Smooth muscle cell (in vitro differentiated cells): ENCODE measurements around the gene GDPD5. TPM values are rescaled to one million over a fixed set of nuclear protein-coding genes. Genes with fewer than 3 reads are reported as not detected.

Experiments used
- DNase-seq: peaks from one replicate; lab custom pipeline; 2025; ENCODE audit not compliant: unreplicated experiment; lab: John Stamatoyannopoulos, UW
- H2AFZ ChIP-seq: fragments of 200-600 bp; sonication (generic); 2 replicates; pipeline ENCODE4 v1.6.0; 2016; ENCODE audit warnings: antibody characterized with exemption, low read depth, mild to moderate bottlenecking
- H3F3A ChIP-seq: fragments of 200-600 bp; sonication (generic); 2 replicates; pipeline ENCODE4 v1.6.0; 2017; ENCODE audit warnings: antibody characterized with exemption, low read depth
- H3K27ac ChIP-seq: fragments of 200-600 bp; sonication (generic); 2 replicates; pipeline ENCODE4 v1.5.1; 2016; ENCODE audit warnings: low read depth, mild to moderate bottlenecking
- H3K27me3 ChIP-seq: fragments of 200-600 bp; sonication (generic); 2 replicates; pipeline ENCODE4 v1.6.1; 2016; ENCODE audit warnings: low read depth, mild to moderate bottlenecking
- H3K36me3 ChIP-seq: fragments of 200-600 bp; sonication (generic); 2 replicates; pipeline ENCODE4 v1.5.1; 2016; ENCODE audit warnings: low read depth
- H3K4me1 ChIP-seq: fragments of 200-600 bp; sonication (generic); 2 replicates; pipeline ENCODE4 v1.5.1; 2016; ENCODE audit warnings: low read depth
- H3K4me2 ChIP-seq: fragments of 200-600 bp; sonication (generic); 2 replicates; pipeline ENCODE4 v1.6.0; 2016; ENCODE audit warnings: mild to moderate bottlenecking
- H3K4me3 ChIP-seq: fragments of 200-600 bp; sonication (generic); 2 replicates; pipeline ENCODE4 v1.5.1; 2016; ENCODE audit warnings: mild to moderate bottlenecking
- H3K79me2 ChIP-seq: fragments of 200-600 bp; sonication (generic); 2 replicates; pipeline ENCODE4 v1.6.0; 2016; ENCODE audit warnings: low read depth, mild to moderate bottlenecking
- H3K9ac ChIP-seq: fragments of 200-600 bp; sonication (generic); 2 replicates; pipeline ENCODE4 v1.6.0; 2016; ENCODE audit warnings: low read depth
- H3K9me3 ChIP-seq: fragments of 200-600 bp; sonication (generic); replicated peaks from 2 replicates; pipeline ENCODE4 v1.5.1; 2016; ENCODE audit warnings: low read depth
- H4K20me1 ChIP-seq: fragments of 200-600 bp; sonication (generic); 2 replicates; pipeline ENCODE4 v1.6.0; 2016; ENCODE audit warnings: low read depth
- CTCF ChIP-seq: fragments of 200-600 bp; sonication (generic); IDR thresholded peaks from 2 replicates; pipeline ENCODE4 v1.5.1; 2017; ENCODE audit warnings: borderline replicate concordance, mild to moderate bottlenecking, antibody characterized with exemption; ENCODE audit not compliant: insufficient read depth, poor library complexity, severe bottlenecking
- WGBS: methylation state at CpG from one replicate; pipeline ENCODE4 v1.1.7; 2016; ENCODE audit warnings: low lambda C conversion rate; 5-methylcytosine and 5-hydroxymethylcytosine counted together
- polyA plus RNA-seq: library from polyadenylated mRNA; unstranded; fragments of >200 nt; fragmentation: Nextera tagmentation; extraction: Ambion mirVana; gene quantifications from 2 replicates; pipeline ENCODE4 v1.2.1, GENCODE V29; 2016
- total RNA-seq: library from RNA; depleted of rRNA; stranded (reverse); fragments of >200 nt; gene quantifications from 2 replicates; pipeline ENCODE4 v1.2.3, GENCODE V29; 2014

The GDPD5 gene
- total and polyA plus RNA-seq, 2 experiments from 2014 or later, result 2.3 to 5.8 TPM

- 67% methylated on average over 45 of the region's 46 CpGs for WGBS
- DNase-seq, result no peak
- peak; percentile 56 for TF ChIP-seq CTCF
- Histone ChIP-seq H3K27ac (no peak overlapping the region), H3K36me3 (no peaks in the 10 kb centered on the region), H3K9me3 (no peaks in the 10 kb centered on the region), H4K20me1 (no peaks in the 10 kb centered on the region), H3K79me2 (no peaks in the 10 kb centered on the region), H2AFZ (no peak overlapping the region), H3K4me1 (no peaks in the 10 kb centered on the region), H3K4me3 (no peak overlapping the region), H3K4me2 (no peak overlapping the region), H3K27me3 (no peaks in the 10 kb centered on the region), H3K9ac (no peak overlapping the region), H3F3A (no peaks in the 10 kb centered on the region)
These were observed 74.6 kb downstream of the GDPD5 start for GRCh38 chr11:75450826-75451821.

GRCh38 chr11:75450236-75450635 is 75.5 kb downstream of the GDPD5 start:
- no peak for TF ChIP-seq CTCF

GRCh38 chr11:75449776-75450175 is 76.0 kb downstream of the GDPD5 start:
- Histone ChIP-seq H3F3A (no peaks in the 10 kb centered on the region), H3K9ac (no peak overlapping the region), H3K4me3 (no peak overlapping the region), H3K27ac (no peak overlapping the region), H3K4me2 (no peak overlapping the region), H3K4me1 (no peaks in the 10 kb centered on the region), H3K79me2 (no peaks in the 10 kb centered on the region), H4K20me1 (no peaks in the 10 kb centered on the region), H3K36me3 (no peaks in the 10 kb centered on the region), H3K9me3 (no peaks in the 10 kb centered on the region), H2AFZ (no peak overlapping the region), H3K27me3 (no peaks in the 10 kb centered on the region)
- TF ChIP-seq CTCF, result no peak
- 91% methylated on average over 11 of the region's 11 CpGs for WGBS
- DNase-seq, result no peak

More at GRCh38 chr11:75450236-75450635, 75.5 kb downstream of the GDPD5 start:
- Histone ChIP-seq H3K4me2 (no peak overlapping the region), H3K9ac (no peak overlapping the region), H3K4me1 (no peaks in the 10 kb centered on the region), H3F3A (no peaks in the 10 kb centered on the region), H3K27me3 (no peaks in the 10 kb centered on the region), H4K20me1 (no peaks in the 10 kb centered on the region), H2AFZ (no peak overlapping the region), H3K9me3 (no peaks in the 10 kb centered on the region), H3K79me2 (no peaks in the 10 kb centered on the region), H3K4me3 (no peak overlapping the region), H3K27ac (no peak overlapping the region), H3K36me3 (no peaks in the 10 kb centered on the region)
- 87% methylated on average over 7 of the region's 7 CpGs for WGBS
- no peak for DNase-seq
